HG03565 (cell line): ENCODE results near the gene CALR3.
A peak's percentile ranks its signal among the peaks of the same experiment; 100 is the strongest.
"Not testable (repeated sequence)": the region's sequence is repeated elsewhere in the genome, so short reads cannot be mapped to it uniquely, and the experiment has no call there.

Source experiments
- ATAC-seq: cut with Tn5 transposase; IDR thresholded peaks from one replicate; pipeline ENCODE4 v1.9.1; 2021; ENCODE audit warnings: mild to moderate bottlenecking, moderate library complexity; ENCODE audit not compliant: unreplicated experiment

CALR3 gene

GRCh38 chr19:16495982-16496612, at the start of gene CALR3, which contains the start of gene C19orf44:
Gene CALR3 (minus strand): TSS chr19:16496167. CDS start chr19:16496129, 38 bp downstream.
Gene C19orf44 (plus strand): TSS chr19:16496394. CDS start chr19:16500793, 4,399 bp downstream.
- peak; percentile 96 for ATAC-seq

- ATAC-seq = no peak
These were observed 48.7 kb upstream of the CALR3 start for GRCh38 chr19:16544473-16545231.

- ATAC-seq = not testable (repeated sequence)
These were observed 47.8 kb upstream of the CALR3 start for GRCh38 chr19:16543734-16544133.

GRCh38 chr19:16542910-16543472, 47.0 kb upstream of the CALR3 start:
- no peak for ATAC-seq

- peak; percentile 55 for ATAC-seq
These were observed 46.3 kb upstream of the CALR3 start, which contains the start of gene CHERP for GRCh38 chr19:16542045-16542909. Gene CHERP (minus strand): TSS chr19:16542437. CDS start chr19:16542378, 59 bp downstream.

GRCh38 chr19:16541526-16542044, 45.6 kb upstream of the CALR3 start:
- no peak for ATAC-seq

GRCh38 chr19:16540948-16541347, 45.0 kb upstream of the CALR3 start:
- ATAC-seq = no peak

GRCh38 chr19:16537111-16537510, 41.1 kb upstream of the CALR3 start:
- ATAC-seq = no peak

- ATAC-seq = no peak
These were observed 40.2 kb upstream of the CALR3 start for GRCh38 chr19:16536130-16536529.

- ATAC-seq = no peak
These were observed 39.4 kb upstream of the CALR3 start for GRCh38 chr19:16535381-16535780.

- no peak for ATAC-seq
These were observed 36.7 kb upstream of the CALR3 start for GRCh38 chr19:16532440-16533234.

GRCh38 chr19:16531380-16531669, 35.4 kb upstream of the CALR3 start:
- no peak for ATAC-seq

GRCh38 chr19:16530540-16531379, 34.8 kb upstream of the CALR3 start:
- ATAC-seq = no peak

GRCh38 chr19:16529466-16530144, 33.6 kb upstream of the CALR3 start:
- no peak for ATAC-seq

- ATAC-seq = no peak
These were observed 32.1 kb upstream of the CALR3 start for GRCh38 chr19:16527971-16528521.

- ATAC-seq = no peak
These were observed 31.5 kb upstream of the CALR3 start for GRCh38 chr19:16527334-16527935.

- no peak for ATAC-seq
These were observed 29.9 kb upstream of the CALR3 start for GRCh38 chr19:16525751-16526481.
